H1 (cell line): ENCODE data around the gene DNAAF8. TPM values are rescaled to one million over a fixed set of nuclear protein-coding genes. Genes with fewer than 3 reads are reported as not detected.

Source experiments
- CTCF ChIA-PET: fragments of 300-600 bp; sonication (Branson Sonifier 250); formaldehyde crosslinking; loops from one replicate; lab custom pipeline; 2021; ENCODE audit not compliant: partially characterized antibody; lab: Charles Lee
- POLR2A ChIA-PET: fragments of 300-600 bp; sonication (Branson Sonifier 250); formaldehyde crosslinking; loops from one replicate; lab custom pipeline; 2021; ENCODE audit warnings: inconsistent platforms; ENCODE audit not compliant: partially characterized antibody; lab: Charles Lee
- DNase-seq, 2 experiments: peaks; one replicate each; pipeline versions ENCODE4 v3.0.0 to v3.0.0-alpha.2; 2010 to 2022; ENCODE audit warnings: low spot score in 2 of 2, low read depth in 1 of 2, mixed read lengths in 1 of 2
- FAIRE-seq: peaks from 2 replicates; lab custom pipeline; 2011; peaks lifted over from hg19 to GRCh38; lab: Jason Lieb, UNC
- H2AFZ ChIP-seq: 2 replicates; pipeline ENCODE4 v1.8.1; 2012; ENCODE audit warnings: low read length, inconsistent platforms
- H2AK5ac ChIP-seq: 2 replicates; pipeline ENCODE4 v1.6.1; 2013; ENCODE audit warnings: low read depth, low read length
- H2BK120ac ChIP-seq: replicated peaks from 2 replicates; pipeline ENCODE3; 2013; ENCODE audit warnings: low read depth, low read length, inconsistent platforms
- H2BK12ac ChIP-seq: 2 replicates; pipeline ENCODE4 v1.6.1; 2013; ENCODE audit warnings: low read depth, low read length
- H2BK15ac ChIP-seq: 2 replicates; pipeline ENCODE4 v1.6.1; 2013; ENCODE audit warnings: low read length
- H2BK20ac ChIP-seq: 2 replicates; pipeline ENCODE4 v1.6.1; 2013; ENCODE audit warnings: low read length
- H2BK5ac ChIP-seq: 2 replicates; pipeline ENCODE4 v1.6.1; 2013; ENCODE audit warnings: low read depth, low read length
- H3K14ac ChIP-seq: 2 replicates; pipeline ENCODE4 v1.6.1; 2013; ENCODE audit warnings: inconsistent platforms; ENCODE audit not compliant: insufficient read length
- H3K18ac ChIP-seq: 2 replicates; pipeline ENCODE4 v1.6.1; 2013; ENCODE audit warnings: low read length; ENCODE audit errors: extremely low read depth
- H3K23ac ChIP-seq: 2 replicates; pipeline ENCODE4 v1.6.1; 2013; ENCODE audit warnings: inconsistent platforms; ENCODE audit not compliant: insufficient read length
- H3K23me2 ChIP-seq: 2 replicates; pipeline ENCODE4 v1.6.1; 2013; ENCODE audit warnings: low read depth, low read length
- H3K27ac ChIP-seq: 2 replicates; pipeline ENCODE4 v1.6.1; 2011; ENCODE audit warnings: low read depth, low read length, inconsistent platforms
- H3K27me3 ChIP-seq, 4 experiments: replicated peaks in 1 of 4; 1 replicate in 1 of 4; 2 replicates in 3 of 4; pipeline versions ENCODE4 v1.6.1 to v1.8.1; 2011 to 2013; ENCODE audit warnings: low read length in 3 of 4, mild to moderate bottlenecking in 3 of 4, inconsistent platforms in 2 of 4, mixed read lengths in 2 of 4, moderate library complexity in 1 of 4; ENCODE audit not compliant: control insufficient read depth in 3 of 4, insufficient read depth in 3 of 4; ENCODE audit errors: extremely low read depth in 1 of 4
- H3K36me3 ChIP-seq, 4 experiments: 2 replicates each; pipeline versions ENCODE4 v1.6.1 to v1.8.1; 2011 to 2013; ENCODE audit warnings: mild to moderate bottlenecking in 4 of 4, low read length in 3 of 4, moderate library complexity in 2 of 4, control low read depth in 1 of 4, inconsistent platforms in 1 of 4; ENCODE audit not compliant: insufficient read depth in 4 of 4, control insufficient read depth in 2 of 4
- H3K4ac ChIP-seq: replicated peaks from 2 replicates; pipeline ENCODE3; 2013; ENCODE audit warnings: low read length, low read depth, mixed read lengths, inconsistent platforms; ENCODE audit not compliant: insufficient read length
- H3K4me1 ChIP-seq, 4 experiments: replicated peaks in 1 of 4; 1 replicate in 1 of 4; 2 replicates in 3 of 4; pipeline versions ENCODE4 v1.6.1 to v1.8.1; 2011 to 2013; ENCODE audit warnings: low read length in 3 of 4, inconsistent platforms in 2 of 4, mixed read lengths in 1 of 4; ENCODE audit not compliant: insufficient read depth in 4 of 4, control insufficient read depth in 3 of 4
- H3K4me2 ChIP-seq, 2 experiments: 2 replicates each; pipeline versions ENCODE4 v1.6.1 to v1.8.1; 2011 to 2013; ENCODE audit warnings: low read depth in 2 of 2, low read length in 2 of 2, control low read depth in 1 of 2, inconsistent platforms in 1 of 2, mild to moderate bottlenecking in 1 of 2; ENCODE audit not compliant: insufficient read depth in 1 of 2
- H3K4me3 ChIP-seq, 4 experiments: fragments of 200-600, 300-600 bp in 1 of 4; sonication (generic), shearing (Covaris generic), sonication (Bioruptor Twin) in 1 of 4; 2 replicates each; pipeline versions ENCODE4 v1.5.1 to v1.8.1; 2011 to 2016; ENCODE audit warnings: low read length in 4 of 4, low read depth in 3 of 4, control low read depth in 2 of 4, inconsistent platforms in 2 of 4, mild to moderate bottlenecking in 2 of 4, mixed read lengths in 1 of 4, moderate library complexity in 1 of 4; ENCODE audit not compliant: insufficient read depth in 2 of 4; ENCODE audit errors: extremely low read depth in 1 of 4
- H3K56ac ChIP-seq: replicated peaks from 2 replicates; pipeline ENCODE3; 2013; ENCODE audit warnings: low read depth, mild to moderate bottlenecking, mixed read lengths, low read length, inconsistent platforms; ENCODE audit not compliant: insufficient read length
- H3K79me1 ChIP-seq: 2 replicates; pipeline ENCODE4 v1.6.1; 2013; ENCODE audit warnings: low read depth, low read length, control low read depth
- H3K79me2 ChIP-seq, 2 experiments: 2 replicates each; pipeline versions ENCODE4 v1.6.1 to v1.8.1; 2012 to 2013; ENCODE audit warnings: low read length in 2 of 2, mild to moderate bottlenecking in 2 of 2, inconsistent platforms in 1 of 2; ENCODE audit not compliant: insufficient read depth in 2 of 2, control insufficient read depth in 1 of 2
- H3K9ac ChIP-seq, 4 experiments: replicated peaks in 1 of 4; 1 replicate in 1 of 4; 2 replicates in 3 of 4; pipeline versions ENCODE4 v1.6.1 to v1.8.1; 2011 to 2013; ENCODE audit warnings: low read depth in 3 of 4, low read length in 3 of 4, control low read depth in 2 of 4, mild to moderate bottlenecking in 2 of 4, moderate library complexity in 2 of 4, inconsistent platforms in 1 of 4; ENCODE audit errors: extremely low read depth in 1 of 4
- H3K9me3 ChIP-seq, 2 experiments: 2 replicates each; pipeline versions ENCODE4 v1.6.1 to v1.8.1; 2012 to 2013; ENCODE audit warnings: mild to moderate bottlenecking in 2 of 2, moderate library complexity in 2 of 2, control low read depth in 1 of 2, inconsistent platforms in 1 of 2, low read depth in 1 of 2, low read length in 1 of 2, mixed read lengths in 1 of 2; ENCODE audit not compliant: insufficient read depth in 2 of 2
- H4K20me1 ChIP-seq, 2 experiments: replicated peaks in 1 of 2; 2 replicates each; pipeline versions ENCODE3 to v1.8.1; 2011 to 2013; ENCODE audit warnings: inconsistent platforms in 2 of 2, low read length in 2 of 2, mild to moderate bottlenecking in 1 of 2; ENCODE audit not compliant: insufficient read depth in 2 of 2, control insufficient read depth in 1 of 2
- H4K5ac ChIP-seq: 2 replicates; pipeline ENCODE4 v1.6.1; 2013; ENCODE audit warnings: low read length, low read depth, mixed read lengths, inconsistent platforms; ENCODE audit not compliant: insufficient read length
- H4K8ac ChIP-seq: 2 replicates; pipeline ENCODE4 v1.8.0; 2013; ENCODE audit warnings: mild to moderate bottlenecking, moderate library complexity, low read length, inconsistent platforms; ENCODE audit not compliant: insufficient read depth; ENCODE audit errors: extremely low read depth
- H4K91ac ChIP-seq: replicated peaks from 2 replicates; pipeline ENCODE3; 2013; ENCODE audit warnings: low read length, mixed read lengths, inconsistent platforms; ENCODE audit not compliant: insufficient read length
- ATF2 ChIP-seq: IDR thresholded peaks from 2 replicates; pipeline ENCODE4 v1.6.1; 2012; ENCODE audit warnings: low read length, inconsistent platforms
- CTCF ChIP-seq, 3 experiments: IDR thresholded peaks; 1 replicate in 2 of 3; 2 replicates in 1 of 3; pipeline versions ENCODE4 v1.5.1 to v1.6.1; 2011; ENCODE audit warnings: low read length in 3 of 3, mild to moderate bottlenecking in 3 of 3, inconsistent platforms in 2 of 3, low read depth in 1 of 3, moderate library complexity in 1 of 3; ENCODE audit not compliant: insufficient read depth in 1 of 3; ENCODE audit errors: control extremely low read depth in 1 of 3
- E2F6 ChIP-seq: IDR thresholded peaks from 2 replicates; pipeline ENCODE4 v1.6.1; 2012; ENCODE audit warnings: inconsistent platforms
- GTF2F1 ChIP-seq: IDR thresholded peaks from 2 replicates; pipeline ENCODE4 v1.6.1; 2012; ENCODE audit warnings: low read depth, low read length, improper control_type of control experiment, borderline replicate concordance
- SIN3A ChIP-seq, 2 experiments: IDR thresholded peaks in 1 of 2; conservative IDR thresholded peaks in 1 of 2; 2 replicates each; pipeline ENCODE4 v1.6.1; 2011 to 2012; ENCODE audit warnings: low read length in 2 of 2, improper control_type of control experiment in 1 of 2, low read depth in 1 of 2, mild to moderate bottlenecking in 1 of 2
- TBP ChIP-seq: IDR thresholded peaks from 2 replicates; pipeline ENCODE4 v1.6.1; 2011; ENCODE audit warnings: low read depth, low read length, improper control_type of control experiment
- WGBS, 2 experiments: shearing (Covaris generic) in 1 of 2; methylation state at CpG; one replicate each; pipeline versions ENCODE4 v1.1.6 to v1.1.7; 2013 to 2015; ENCODE audit warnings: low lambda C conversion rate in 2 of 2, mixed read lengths in 2 of 2, inconsistent platforms in 1 of 2, low coverage in 1 of 2, missing lambda C conversion rate in 1 of 2; ENCODE audit not compliant: insufficient replicate concordance in 2 of 2, insufficient coverage in 1 of 2, insufficient read length in 1 of 2; ENCODE audit errors: extremely low coverage in 1 of 2, missing lambda C conversion rate in 1 of 2; 5-methylcytosine and 5-hydroxymethylcytosine counted together
- polyA plus RNA-seq, 7 experiments: library from polyadenylated mRNA; depleted of rRNA in 3 of 7; stranded (reverse) in 5 of 7; unstranded in 2 of 7; fragments of >200 nt in 5 of 7; fragments of 200-250 nt in 2 of 7; gene quantifications; 1 replicate in 5 of 7; 2 replicates in 1 of 7; 4 replicates in 1 of 7; pipeline versions ENCODE4 v1.2.1 to v1.2.3, GENCODE V29; 2011 to 2013; ENCODE audit warnings: missing spikeins in 2 of 7, mixed read lengths in 2 of 7
- total RNA-seq: library from RNA; stranded (reverse); fragmentation: NEBNext Ultra II Directional; extraction: Animal tissue kit (Norgen Biotek cat#: 25700); gene quantifications from 2 replicates; pipeline ENCODE4 v1.2.1, GENCODE V29; 2021

DNAAF8 gene
- total and polyA plus RNA-seq, 2 of the 8 experiments (the other 6 are each of a cell fraction or from before 2014, with no cell fraction given), result 0.39 TPM; not detected in 1

GRCh38 chr16:4777339-4778049 is 43.2 kb downstream of the DNAAF8 start:
- Histone ChIP-seq H3K23ac (no peak overlapping the region), H3K9ac (no peak overlapping the region), H3K36me3 (no peaks in the 10 kb centered on the region), H3K4me3 (no peak overlapping the region), H2BK120ac (no peak overlapping the region), H3K4me1 (no peaks in the 10 kb centered on the region), H3K56ac (no peak overlapping the region), H4K91ac (no peak overlapping the region), H3K79me1 (no peaks in the 10 kb centered on the region), H3K14ac (no peak overlapping the region), H3K27ac (no peak overlapping the region), H2AFZ (no peak overlapping the region), H3K23me2 (0 out of 2 replicates have a peak, but pooled peaks cover 2% of the 10 kb centered on the region), H4K5ac (no peak overlapping the region), H3K79me2 (no peaks in the 10 kb centered on the region), H3K4ac (no peak overlapping the region), H4K8ac (no peak overlapping the region), H3K18ac (no peak overlapping the region), H2BK12ac (no peak overlapping the region), H2AK5ac (no peak overlapping the region), H3K4me2 (no peak overlapping the region), H3K27me3 (no peaks in the 10 kb centered on the region), H3K9me3 (no peaks in the 10 kb centered on the region), H2BK20ac (no peak overlapping the region), H4K20me1 (no peaks in the 10 kb centered on the region), H2BK5ac (no peak overlapping the region), H2BK15ac (no peak overlapping the region)
- DNase-seq, result no peak
- FAIRE-seq, result no peak
- ChIA-PET POLR2A (interaction anchor here (0.9 to 2.3 kb wide), 4 partner anchors 9 to 78 kb away, joined by 3 to 5 read pairs (median 3); partner anchors contain the start of gene SEPTIN12), CTCF (interaction anchor here (1.2 kb wide), 1 partner anchor 11 kb away, joined by 4 read pairs; the partner anchor contains the start of gene SEPTIN12)
- WGBS, 2 experiments, result 93% methylated on average over 14 of the region's 17 CpGs; no CpG with 5 or more reads in 1 of the 2 experiments
- TF ChIP-seq ATF2 (no peak), SIN3A (conservative IDR thresholded peaks at IDR 0.05 in 1 of 2, IDR thresholded peaks at IDR 0.05 in 1 of 2; ENCODE audit: low read depth in 1 of 2, low read length in 2 of 2) (no peak), E2F6 (no peak), CTCF (IDR thresholded peaks at IDR 0.05; ENCODE audit: control extremely low read depth in 1 of 3, insufficient read depth in 1 of 3, low read depth in 1 of 3, low read length in 3 of 3) (no peak), GTF2F1 (no peak), TBP (no peak)
